Activated CD8-positive, alpha-beta memory T cell treated with anti-CD3 and anti-CD28 coated beads, Interleukin-2, amount 50 U/mL, for 4 hours (primary cell): Measurements from ENCODE around the gene TDRD7.

Experiments
- DNase-seq: peaks from one replicate; pipeline ENCODE4 v3.0.0-alpha.2; 2020

The TDRD7 gene

DNA sequence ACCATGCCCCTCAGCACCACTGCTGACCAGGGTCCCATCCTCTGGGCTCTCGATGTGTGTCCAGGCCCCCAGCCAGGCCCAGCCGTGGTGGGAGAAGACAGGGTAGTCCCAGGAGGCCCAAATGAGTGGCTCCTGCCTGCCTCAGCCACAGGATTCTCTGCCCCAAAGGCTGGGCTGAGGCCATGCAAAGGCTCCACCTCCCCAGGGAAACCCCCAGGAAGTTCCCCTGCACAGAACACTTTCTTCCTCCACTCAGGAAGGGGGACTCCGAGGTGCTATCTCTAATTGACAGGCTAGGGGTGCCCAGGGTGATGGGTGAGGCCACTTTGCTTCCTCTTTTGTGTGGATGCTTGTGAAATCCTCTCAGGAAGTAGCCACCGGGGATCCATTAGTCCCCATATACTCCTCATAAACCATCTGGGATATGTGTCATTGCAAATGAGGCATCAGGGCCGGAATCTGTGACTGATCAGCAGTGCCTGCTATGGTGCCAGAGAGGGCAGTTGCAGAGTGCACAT lies 23.1 kb upstream of the TDRD7 start:
- DNase-seq, result no peak

DNA sequence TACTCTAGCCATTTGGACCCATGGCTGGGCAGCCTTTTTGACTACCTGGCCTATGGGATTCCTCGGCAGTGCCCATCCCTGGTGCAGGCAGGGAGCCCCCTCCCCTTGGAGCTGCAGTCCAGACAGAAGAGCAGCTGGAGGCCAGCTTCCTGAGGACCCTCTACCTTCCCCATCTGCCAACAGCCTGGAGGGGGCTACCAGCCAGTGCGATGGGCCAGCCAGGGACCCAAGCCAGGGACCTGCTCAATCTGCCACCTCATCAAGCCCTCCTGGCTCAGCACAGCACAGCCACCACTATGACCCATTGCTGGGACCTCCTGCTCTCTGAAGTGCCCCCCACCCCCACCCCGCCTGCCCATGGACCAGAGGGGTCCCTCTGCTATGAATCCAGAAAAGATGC lies 22.6 kb upstream of the TDRD7 start:
- DNase-seq, result no peak

DNA sequence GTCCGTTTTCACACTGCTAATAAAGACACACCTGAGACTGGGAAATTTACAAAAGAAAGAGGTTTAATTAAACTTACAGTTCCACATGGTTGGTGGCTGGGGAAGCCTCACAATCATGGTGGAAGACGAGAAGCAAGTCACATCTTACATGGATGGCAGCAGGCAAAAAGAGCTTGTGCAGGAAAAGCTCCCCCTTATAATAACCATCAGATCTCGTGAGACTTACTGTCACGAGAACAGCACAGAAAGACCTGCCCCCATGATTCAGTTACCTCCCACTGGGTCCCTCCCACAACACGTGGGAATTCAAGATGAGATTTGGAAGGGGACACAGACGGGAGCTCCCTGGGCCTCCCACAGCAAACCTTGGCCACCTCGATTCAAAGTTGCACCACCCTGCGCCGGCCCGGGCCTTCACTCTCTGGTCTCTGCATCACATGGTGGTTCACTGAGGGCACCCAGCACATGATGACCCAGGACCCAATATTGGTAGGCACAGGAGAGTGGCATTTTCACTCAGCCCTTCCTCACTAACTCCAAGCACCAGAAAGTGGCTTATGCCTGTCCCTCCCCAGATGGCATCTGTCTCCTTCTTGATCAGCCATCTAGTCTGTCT lies 21.0 kb upstream of the TDRD7 start:
- DNase-seq, result no peak

DNA sequence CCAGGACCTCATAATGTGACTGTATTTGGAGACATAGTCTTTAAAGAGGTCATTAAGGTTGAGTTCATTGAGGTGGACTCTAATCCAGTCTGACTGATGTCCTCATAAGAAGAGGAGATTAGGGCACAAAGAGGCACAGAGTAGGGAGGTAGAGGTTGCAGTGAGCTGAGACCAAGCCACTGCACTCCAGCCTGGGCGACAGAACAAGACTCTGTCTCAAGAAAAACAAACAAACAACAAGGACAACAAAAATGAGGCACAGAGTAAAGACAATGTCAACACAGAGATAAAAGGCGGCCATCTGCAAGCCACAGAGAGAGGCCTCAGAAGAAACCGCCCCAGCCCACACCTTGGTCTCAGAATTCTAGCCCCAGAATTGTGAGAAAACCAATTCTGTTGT lies 17.0 kb upstream of the TDRD7 start:
- DNase-seq, result no peak

DNA sequence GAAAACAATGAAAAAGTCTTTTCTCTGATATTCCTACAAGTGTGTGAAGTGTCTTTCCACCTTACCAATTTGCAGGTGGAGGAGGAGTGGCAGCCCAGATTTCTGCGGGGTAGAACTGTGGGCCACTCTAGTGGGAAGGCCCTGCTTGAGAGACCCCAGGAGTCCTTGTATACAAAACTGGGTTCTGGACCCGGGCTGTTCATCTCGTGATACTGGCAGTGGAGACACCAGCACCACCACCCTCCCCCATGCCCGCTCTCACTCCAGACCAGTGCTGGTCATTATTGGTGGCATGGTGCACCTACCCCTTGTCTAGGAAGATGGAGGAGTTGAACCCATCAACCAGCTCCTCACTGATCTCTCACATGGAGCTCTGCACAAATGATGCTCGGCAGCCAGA lies 16.2 kb upstream of the TDRD7 start:
- DNase-seq, result no peak

DNA sequence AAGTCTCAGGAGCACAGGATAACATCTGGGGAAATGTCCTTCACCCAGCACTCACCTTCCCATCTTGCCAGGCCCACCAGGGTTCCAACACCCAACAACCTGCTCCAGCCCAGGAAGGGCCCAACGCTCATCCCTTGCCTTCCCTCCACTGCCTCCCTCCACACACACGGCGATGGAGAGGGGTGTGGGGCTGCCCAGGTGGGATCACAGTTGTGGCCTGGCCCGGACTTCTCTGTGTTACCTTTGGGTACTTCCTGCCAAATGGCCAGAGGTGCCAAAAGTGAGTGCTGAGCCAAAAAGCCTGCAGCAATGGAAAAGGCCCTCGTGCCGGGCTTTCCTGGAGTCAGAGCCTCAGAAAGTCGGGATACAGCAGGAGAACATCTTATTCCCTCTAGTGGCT lies 15.6 kb upstream of the TDRD7 start:
- DNase-seq, result no peak

DNA sequence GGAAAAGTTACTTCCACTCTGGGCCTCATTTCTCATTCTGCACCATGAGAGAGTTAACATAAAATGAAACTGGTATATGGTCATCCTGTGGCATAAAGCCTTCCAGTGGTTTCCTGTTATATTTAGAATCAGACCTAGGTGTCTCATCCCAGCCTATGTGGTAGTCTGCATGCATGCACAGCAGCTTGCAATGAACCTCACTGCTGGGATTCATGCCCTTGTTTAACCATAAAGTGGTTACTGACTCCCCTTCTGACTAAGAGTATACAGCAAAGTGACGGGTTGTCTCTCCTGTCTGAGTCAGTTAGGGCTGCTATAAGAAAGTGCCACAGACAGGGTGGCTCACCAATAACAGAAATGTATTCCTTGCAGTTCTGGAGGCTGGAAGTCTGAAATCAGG lies 14.7 kb upstream of the TDRD7 start:
- DNase-seq, result no peak

DNA sequence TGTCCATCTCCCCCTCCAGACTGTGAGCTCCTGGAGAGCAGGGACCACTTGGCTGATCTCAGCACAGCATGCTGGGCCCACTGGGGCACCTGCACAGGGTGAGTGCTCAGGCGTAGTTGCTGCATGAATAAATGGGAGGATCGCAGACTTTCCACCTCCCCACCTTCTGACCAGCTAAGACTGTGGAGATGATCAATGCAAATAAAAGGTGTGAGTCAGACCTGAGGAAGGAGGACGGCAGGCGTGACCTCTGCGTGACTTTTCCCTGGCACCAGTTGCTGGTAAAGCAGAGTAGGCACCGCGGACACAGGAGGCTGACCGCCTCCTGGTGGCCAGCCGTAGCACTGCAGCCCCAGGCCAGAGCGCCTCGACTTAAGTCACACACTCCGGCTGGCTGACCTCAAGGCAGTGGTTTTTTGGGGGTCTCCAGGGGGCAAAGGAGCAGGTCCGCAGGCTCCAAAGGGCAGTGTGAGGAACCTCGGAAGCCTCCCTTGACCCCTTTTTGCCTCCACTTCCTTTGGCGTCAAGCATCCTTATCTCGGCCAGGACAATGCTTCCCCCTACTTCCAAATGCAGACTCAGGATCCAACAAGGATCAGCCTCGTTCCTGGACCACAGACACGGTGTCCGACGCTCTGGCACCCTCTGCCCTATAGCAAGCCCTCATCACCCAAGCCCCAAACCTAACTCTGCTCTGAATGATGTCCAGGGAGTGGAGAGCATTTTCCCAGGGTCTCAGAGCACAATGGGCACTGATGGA lies 12.7 kb upstream of the TDRD7 start:
- DNase-seq, result peak; percentile 69

DNA sequence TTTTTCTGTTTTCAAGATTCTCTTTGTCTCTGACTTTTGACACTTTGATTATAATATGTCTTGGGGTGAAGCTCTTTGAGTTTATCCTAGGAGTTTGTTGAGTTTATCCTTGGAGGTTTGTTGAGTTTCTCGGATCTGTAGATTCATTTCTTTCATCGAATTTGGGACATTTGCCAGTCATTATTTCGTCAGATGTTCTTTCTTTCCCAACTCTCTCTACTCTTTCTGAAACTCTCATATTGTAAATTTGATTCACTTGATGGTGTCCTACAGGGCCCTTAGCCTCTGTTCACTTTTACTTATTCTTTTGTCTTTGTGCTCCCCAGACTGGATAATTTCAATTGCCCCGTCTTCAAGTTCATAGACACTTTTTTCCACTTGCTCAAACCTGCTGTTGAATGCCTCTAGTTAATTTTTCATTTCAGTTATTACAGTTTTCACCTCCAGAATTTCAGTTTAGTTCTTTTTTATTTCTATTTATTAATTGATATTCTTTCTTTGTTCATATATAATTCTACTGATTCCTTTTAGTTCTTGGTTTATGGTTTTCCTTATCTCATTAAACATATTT lies 8.1 kb upstream of the TDRD7 start:
- DNase-seq, result no peak

DNA sequence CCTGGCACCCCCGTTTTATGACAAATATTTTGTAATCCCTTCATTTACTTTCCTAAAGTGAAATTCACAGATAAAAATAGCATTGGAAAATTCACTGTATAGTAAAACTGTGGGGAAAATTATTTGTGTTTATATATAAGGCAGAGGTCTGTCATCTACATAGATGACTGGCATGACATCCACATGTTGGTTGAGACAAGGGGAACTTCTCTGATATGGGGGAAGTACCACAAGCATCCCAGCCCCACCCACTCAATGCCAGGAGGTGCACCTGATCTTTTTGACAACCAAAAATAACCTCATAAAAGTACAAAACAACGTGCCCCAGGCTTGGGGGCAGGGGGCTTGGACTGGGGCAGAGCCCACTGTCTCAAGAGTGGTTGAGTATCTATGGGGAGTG lies 6.3 kb upstream of the TDRD7 start:
- DNase-seq, result no peak

DNA sequence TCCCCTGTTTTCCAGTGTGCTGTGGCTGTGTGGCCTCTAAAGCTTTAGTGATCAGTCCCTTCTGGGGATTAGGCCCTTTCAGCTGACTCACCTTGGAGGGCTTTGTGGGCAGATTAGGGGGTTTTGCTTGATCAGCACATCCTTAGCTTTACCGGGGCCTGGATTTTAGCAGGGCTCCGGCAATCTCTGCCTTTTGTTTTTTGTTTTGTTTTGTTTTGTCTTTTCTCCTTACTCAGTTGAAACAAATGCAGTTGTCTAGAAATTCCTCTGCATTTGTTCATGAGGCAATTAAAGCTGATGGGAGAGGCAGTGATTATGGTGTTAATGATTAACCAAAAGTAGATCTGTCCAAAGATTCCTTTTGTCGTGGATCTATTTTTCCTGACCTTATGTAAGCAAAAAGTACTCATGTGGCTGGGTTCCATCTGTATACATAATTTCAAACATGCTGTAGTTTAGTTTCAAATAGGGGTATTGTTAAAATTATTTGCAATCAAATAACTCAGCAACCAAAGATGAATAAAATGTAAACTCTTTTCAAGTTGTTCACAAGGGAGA lies 5.2 kb upstream of the TDRD7 start:
- no peak for DNase-seq

DNA sequence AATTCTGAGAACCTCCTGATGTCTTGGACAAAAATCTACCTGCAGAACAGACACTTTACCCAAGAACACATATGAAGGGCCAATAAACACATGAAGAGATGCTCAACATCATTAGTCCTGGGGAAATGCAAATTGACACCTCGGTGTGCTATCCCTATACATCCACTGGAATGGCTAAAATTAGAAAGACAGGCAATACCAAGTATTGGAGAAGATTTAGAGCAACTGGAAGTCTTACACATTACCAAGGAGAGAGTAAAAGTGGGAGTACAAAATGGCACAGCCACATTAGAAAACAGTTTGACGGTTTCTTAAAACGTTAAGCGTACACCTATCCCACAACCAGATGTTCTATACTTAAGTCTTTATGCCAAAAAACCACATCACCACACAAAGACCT lies 3.3 kb upstream of the TDRD7 start:
- no peak for DNase-seq

DNA sequence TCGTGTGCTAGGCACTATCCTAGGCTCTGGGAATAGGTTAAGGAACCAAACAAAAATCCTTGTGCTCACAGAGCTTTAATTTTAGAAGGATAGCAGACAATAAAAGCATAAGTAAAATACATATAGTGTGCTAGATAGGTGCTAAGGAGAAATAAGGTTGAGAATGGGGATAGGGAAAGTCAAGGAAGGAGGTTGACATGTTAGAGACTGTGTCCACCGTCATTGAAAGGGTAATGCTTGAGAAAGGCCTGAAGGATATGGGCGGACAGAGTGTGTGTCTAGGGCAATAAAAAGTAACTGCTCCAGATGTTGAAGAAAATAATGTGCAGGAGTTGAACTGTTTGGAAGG lies 482 bp upstream of the TDRD7 start:
- no peak for DNase-seq

DNA sequence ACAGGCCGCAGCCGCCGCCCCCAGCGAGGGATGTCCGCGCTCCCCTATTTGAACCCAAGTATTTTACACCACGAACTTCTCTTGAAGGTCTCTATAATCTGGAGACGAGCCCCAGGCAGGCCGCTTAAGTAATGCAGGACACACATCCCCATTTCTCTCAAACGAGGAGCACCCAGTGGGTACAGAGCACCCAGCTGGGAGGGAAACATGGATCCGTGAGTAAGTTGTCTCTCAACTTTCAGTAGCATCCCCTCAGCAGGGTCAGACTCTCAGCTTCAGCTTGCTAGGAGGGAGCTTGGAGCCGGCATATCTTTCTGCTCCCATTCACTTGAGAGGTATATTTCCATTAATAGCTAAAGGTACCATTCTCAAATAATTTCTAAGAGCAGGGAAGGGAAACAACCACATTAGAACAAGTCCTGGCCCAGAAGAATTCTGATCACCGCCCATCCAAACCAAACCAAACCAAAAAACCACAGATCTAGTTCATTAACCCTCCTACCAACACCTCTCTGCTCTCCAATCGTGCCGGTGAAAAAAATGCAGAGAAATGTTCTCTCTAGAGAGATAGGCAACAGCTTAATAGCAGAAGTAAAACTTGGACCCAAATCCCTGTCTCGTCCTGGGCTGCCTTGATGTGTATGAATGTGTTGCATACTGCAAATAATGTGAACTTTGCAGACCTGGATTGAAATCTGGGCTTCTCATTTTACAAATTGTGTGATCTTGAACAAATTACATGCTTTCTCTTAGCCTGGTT lies 910 bp downstream of the TDRD7 start:
- DNase-seq, result no peak

DNA sequence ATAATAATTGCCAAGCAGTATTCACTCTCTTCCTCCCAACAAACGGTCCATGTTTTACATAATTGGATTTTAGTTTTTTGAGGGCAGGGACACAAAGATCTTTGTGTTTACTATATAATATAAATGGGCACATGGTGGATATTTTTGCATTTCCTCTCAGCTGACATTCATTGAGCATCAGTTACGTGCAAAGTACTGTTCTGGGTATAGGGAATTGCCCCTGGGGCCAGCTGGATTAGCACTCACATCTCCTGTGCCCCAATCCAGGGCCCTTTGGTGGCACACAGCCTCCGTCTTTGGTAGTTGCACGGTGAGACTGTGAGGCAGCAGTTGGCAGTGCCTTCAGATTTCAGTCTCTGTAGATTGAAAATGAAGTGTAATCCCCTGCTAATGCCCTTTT lies 1.6 kb downstream of the TDRD7 start:
- no peak for DNase-seq

DNA sequence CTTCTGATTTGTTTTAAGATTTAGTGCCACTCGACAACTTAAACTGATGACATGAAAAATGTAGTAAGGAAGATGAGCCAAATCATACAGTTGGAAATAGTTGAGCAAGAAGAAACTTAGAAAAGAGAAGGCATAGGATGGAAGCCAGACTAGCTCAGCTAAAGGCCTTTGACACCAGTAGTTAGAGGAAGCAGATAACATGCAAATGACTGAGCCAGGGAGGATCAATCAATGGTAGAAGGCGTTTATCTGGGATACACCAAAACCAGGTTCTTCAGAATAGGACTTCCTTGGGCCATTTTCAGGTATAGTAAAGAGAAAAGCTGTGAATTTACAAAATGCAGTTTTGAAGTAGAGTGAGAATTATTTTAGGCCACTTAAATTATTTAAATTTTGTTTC lies 3.2 kb downstream of the TDRD7 start:
- no peak for DNase-seq

DNA sequence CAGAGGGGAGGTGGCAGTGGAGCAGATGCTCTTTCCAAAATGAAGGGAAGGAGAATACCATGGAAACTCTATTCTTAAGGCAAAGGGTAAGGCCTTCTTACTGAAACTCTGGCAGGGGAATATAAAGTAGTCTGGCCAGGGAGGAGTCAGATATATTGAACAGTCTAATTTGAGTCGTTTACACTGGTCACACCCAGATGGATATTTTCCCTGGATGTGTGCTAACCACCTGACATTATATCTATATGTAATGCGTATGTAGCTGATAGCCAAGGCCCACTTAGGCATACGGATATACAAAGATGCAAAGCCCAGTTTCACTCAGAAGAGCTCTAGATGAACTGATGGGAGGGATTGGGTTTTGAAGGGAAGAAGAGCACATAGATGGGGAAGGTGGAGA lies 7.0 kb downstream of the TDRD7 start:
- no peak for DNase-seq

DNA sequence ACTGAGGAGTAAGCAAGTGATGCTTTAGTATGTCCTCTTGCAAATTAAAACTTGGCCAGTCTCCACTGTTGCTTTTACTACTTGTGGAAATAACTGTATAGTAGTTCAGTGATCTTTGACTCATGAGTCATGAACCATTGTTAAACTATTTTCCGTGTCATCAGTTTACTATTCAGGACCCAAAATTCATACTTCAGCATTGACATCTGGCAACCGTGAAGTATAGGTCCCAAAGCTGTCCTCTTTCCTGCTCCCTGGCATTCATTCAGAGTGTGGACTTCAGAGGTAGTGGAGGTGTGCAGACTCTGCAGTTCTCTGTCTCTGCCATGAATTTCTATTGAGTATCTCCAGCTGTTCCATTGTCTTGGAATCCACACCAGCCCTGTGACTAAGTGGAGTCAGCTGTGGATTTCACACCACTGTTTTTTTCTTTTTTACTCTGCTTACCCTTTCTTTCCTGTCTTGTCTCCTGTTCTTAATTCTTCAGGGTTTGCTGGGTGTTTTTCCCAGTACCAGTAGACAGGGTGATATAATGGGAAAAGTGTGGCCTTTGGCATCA lies 7.5 kb downstream of the TDRD7 start:
- DNase-seq, result no peak

DNA sequence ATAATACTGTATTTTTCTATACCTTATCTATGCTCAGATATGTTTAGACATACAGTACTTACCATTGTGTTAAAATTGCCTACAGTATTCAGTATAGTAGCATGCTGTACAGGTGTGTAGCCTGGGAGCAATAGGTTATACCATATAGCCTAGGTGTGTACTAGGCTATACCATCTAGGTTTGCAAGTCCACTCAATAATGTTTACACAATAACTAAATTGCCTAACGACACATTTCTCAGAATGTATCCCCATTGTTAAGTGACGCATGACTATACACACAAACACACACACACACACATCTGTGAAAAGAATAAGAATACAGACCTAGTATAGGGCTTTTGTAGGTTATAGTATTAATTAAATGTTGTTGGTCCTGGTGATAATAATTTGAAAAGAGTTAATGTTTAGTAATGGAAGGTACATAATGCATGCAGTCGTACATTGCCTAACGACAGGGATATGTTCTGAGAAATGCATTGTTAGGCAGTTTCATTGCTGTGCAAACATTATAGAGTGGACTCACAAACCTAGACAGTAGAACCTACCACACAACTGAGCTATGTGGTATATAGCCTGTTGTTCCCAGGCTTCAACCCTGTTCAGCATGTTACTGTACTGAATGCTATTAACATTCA lies 13.6 kb downstream of the TDRD7 start:
- DNase-seq, result no peak

DNA sequence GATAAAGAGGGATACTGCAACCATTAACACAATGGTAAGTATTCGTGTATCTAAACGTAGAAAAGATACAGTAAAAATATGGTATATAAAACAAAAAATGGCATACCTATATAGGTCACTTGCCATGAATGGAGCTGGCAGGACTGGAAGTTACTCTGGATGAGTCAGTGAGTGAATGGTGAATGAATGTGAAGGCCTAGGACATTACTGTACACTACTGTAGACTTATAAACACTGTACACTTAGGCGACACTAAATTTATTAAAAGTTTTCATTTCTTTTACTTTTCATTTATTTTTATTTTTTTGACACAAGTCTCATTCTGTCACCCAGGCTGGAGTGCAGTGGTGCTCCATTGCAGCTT lies 14.1 kb downstream of the TDRD7 start:
- DNase-seq, result no peak

DNA sequence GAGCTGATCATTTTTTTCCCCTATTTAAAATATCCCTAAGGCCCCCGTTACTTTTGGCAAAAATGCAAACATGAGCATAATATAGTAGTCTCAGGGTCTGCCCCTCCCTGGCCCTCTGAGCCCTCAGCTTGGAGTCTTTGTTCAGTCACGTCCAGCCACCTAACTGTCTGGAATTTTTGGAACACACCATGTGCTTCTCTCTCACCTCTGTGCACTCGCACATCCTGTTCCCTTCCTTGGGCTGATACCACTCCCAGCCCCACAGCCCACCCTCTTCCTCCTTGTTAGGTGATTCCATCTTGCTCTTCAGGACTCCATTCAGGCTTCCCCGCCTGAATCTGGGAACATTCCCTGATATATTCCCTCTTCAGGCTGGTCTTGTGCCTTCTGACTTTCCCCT lies 16.0 kb downstream of the TDRD7 start:
- no peak for DNase-seq

DNA sequence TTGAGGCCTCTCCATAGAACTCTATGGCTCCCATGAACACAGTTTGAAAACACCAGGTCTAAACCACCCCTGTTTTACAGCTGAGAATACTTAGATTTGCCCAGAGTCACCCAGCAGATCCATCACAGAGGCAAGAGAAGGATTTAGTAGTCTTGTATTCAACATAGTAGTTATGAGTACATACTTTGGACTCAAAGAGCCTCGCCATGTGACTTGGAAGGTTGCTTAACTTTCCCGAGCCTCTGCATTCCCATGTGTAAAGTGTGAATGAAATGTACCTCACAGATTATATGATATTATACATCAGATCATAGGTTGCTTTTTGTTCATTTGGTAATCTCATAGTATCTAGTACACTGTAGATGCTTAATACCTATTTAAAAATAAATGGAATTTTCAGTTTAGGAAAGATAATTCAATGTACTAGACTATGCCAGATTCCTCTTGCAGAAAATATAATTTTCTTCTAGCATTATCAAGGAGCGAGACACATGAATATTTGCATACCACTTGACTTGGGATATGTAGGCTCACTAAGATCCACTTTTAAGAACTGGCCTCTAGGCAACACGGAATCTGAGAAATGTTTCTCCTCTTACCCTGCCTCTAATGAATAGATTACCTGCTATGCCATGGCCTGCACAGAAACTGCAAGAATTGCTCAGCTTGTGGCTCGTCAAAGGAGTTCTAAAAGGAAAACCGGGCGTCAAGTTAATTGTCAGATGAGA lies 18.6 kb downstream of the TDRD7 start:
- DNase-seq, result no peak
